OCI-LY3 (cell line): ENCODE data around the gene ZHX3.

Source experiments
- EZH2phosphoT487 ChIP-seq: fragments of 200-600 bp; shearing (Covaris generic); IDR thresholded peaks from 2 replicates; pipeline ENCODE4 v1.6.1; 2018; ENCODE audit warnings: antibody characterized with exemption, mixed run types, low read depth
- TF ChIP-seq, protein P1 (sequence below): fragments of 200-600, 300-600 bp; sonication (generic); IDR thresholded peaks from 2 replicates; pipeline ENCODE4 v1.5.1; 2014; ENCODE audit warnings: antibody characterized with exemption, low read length, low read depth

DNA sequence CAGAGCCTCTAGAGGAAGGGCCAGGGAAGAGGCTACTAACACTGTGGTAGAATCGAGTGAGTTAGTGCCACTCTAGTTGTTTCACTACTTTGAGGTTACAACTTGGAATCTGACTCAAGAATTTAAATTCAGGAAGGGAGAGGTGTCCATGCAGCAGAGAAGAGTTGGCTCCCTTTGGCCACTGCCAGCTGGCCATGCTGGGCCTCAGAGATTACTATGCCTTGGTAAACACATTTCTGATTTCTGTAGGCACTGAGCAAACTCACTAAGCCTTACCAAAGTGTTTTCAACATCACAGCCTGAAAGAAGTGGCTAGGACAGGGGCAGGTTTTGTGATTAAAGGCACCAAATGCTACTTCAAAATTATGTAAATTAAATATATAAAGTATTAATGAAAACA is 61.9 kb downstream of the ZHX3 start:
- TF ChIP-seq, protein P1, sequence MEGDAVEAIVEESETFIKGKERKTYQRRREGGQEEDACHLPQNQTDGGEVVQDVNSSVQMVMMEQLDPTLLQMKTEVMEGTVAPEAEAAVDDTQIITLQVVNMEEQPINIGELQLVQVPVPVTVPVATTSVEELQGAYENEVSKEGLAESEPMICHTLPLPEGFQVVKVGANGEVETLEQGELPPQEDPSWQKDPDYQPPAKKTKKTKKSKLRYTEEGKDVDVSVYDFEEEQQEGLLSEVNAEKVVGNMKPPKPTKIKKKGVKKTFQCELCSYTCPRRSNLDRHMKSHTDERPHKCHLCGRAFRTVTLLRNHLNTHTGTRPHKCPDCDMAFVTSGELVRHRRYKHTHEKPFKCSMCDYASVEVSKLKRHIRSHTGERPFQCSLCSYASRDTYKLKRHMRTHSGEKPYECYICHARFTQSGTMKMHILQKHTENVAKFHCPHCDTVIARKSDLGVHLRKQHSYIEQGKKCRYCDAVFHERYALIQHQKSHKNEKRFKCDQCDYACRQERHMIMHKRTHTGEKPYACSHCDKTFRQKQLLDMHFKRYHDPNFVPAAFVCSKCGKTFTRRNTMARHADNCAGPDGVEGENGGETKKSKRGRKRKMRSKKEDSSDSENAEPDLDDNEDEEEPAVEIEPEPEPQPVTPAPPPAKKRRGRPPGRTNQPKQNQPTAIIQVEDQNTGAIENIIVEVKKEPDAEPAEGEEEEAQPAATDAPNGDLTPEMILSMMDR = no peak
- no peak for TF ChIP-seq EZH2phosphoT487
